Stimulated activated CD4-positive, alpha-beta T cell treated with anti-CD3 and anti-CD28 coated beads, Interleukin-15, amount 100 ng/mL, for 1 hour (primary cell): ENCODE results near the gene DDX54.
"Not testable (repeated sequence)": the region's sequence is repeated elsewhere in the genome, so short reads cannot be mapped to it uniquely, and the experiment has no call there.

Source experiments
- DNase-seq, 2 donors: peaks; one replicate each; pipeline ENCODE4 v3.0.0-alpha.2; 2020; ENCODE audit warnings: low read depth in 1 of 2, low spot score in 1 of 2

Gene DDX54

DNA sequence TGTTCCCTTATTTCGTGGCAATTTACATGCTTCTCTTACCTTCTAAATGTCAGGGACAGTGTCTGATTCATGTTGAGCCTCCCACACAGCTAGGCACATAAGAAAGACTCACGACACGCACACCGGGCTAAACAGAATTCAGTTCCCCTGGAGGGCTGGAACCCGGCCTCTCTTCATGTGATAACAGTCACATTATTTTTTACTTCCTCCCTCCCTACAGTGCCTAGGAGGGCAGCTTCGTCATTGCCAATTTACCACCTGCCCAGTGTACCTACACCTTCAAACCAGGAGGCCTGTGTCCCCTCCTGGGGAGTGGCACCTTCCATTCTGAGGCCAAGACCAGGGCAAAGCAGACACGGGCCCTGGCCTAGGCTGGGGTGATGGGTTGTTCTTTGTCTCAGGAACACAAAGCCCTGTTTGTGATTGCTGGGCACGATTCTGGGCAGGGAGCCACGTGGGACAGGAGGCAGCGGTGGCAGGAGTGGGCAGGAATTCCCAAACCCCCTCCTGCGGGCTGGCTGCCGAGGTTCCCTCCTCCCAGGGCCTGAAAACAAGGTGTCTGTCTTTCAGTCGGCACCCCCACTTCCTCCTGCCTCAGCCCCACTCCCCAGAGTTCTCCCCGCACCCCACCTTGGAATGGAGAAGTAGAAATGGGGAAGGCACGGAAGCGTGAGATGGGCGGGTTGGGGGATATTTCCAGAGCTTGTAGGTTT, 42.9 kb downstream of the DDX54 start:
- DNase-seq, result no peak

DNA sequence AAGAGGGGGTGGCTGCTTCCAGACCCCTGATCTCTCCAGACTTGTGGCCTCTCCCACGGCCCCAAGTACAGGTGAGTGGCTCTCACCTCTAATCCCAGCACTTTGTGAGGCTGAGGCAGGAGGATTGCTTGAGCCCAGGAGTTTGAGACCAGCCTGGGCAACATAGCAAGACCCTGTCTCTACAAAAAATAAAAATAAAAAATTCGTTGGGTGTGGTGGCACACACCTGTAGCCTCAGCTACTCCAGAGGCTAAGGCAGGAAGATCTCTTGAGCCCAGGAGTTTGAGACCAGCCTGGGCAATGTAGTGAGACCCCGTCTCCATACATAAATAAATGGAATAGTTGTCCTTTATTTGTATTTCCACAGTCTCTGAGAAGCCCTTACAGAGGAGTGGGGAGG, 43.6 kb downstream of the DDX54 start:
- not testable (repeated sequence) for DNase-seq

DNA sequence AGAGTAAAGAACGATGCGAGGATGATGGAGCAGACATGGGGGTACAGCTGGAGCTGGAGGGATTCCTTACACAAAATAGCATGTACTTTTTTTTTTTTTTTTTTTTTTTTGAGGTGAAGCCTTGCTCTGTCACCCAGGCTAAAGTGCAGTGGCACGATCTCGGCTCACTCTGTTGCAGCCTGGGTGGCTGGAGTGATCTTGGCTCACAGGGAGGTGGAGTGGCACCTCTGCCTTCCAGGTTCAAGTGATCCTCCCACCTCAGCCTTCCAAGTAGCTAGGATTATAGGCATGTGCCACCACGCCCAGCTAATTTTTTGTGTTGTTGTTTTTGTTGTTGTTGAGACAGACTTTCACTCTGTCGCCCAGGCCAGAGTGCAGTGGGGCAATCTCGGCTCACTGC, 44.6 kb downstream of the DDX54 start:
- no peak for DNase-seq

DNA sequence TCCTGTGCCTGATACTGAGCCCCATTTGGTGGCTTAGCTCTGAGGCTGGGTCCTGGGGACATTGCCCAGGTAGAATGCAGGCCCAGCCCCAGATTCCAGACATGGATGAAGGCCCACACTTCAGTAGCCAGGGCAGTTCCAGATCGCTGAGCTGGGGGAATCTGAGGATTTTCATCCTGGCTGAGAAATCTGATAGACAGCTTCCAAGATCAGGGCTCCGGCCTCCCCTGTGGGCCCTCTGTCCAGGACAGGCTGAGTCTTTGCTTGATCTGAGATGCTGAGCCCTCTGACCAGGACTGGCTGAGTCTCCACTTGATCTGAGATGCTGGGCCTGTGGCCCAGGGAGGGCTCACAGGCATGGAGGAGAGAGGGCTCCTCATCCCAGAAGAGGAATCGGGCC, 46.5 kb downstream of the DDX54 start:
- DNase-seq, result no peak

- no peak for DNase-seq
These were observed 47.2 kb downstream of the DDX54 start for GRCh38 chr12:113137861-113138783.

GRCh38 chr12:113136990-113137511, 48.2 kb downstream of the DDX54 start:
- DNase-seq, result no peak

DNA sequence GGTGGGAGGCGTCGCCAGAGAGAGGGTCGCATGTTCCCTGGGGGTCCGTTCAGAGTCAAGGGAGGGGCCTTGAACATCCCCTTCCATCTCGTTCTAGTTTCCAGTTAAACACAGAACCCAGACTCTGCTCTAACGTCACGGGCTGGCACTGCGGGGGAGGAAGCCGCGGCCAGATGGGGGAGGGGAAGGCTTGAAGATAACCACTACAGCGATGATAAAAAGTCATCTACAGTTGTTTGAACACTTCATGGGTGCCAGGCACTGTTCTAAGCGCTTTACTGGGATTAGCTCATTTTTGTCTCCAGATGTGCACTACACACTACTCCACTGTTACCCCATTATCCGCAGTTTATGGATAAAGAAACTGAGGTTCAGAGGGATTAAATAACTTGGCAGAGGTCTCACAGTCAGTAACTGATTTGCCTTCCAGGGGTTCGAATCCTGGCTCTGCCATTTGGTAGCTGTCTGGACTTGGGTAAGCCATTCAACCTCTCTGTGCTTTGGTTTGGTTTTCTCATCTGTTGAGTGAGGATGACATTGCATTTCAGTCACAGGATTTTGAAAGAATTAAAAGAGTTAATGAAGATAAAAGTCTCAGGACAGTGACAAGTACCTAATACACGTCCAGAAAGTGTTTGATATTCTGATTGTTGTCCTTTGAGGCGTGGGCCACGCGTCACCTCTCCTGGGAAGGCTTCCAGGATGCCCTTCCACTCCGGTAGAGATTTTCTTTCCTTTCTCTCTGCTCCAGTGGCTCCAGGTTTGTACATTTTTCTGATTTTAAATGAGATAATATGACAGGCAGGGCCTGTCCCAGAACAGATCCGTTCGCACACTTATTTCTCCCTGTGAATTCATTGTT, 48.9 kb downstream of the DDX54 start:
- DNase-seq, result peak in 1 of 2 donors; percentile 31

GRCh38 chr12:113135178-113136127, 49.8 kb downstream of the DDX54 start, which contains the start of gene RASAL1:
TSS of gene RASAL1 (minus strand) at chr12:113135761. CDS start at chr12:113135462, 299 bp downstream.
- DNase-seq, result peak; percentile 44 to 79

- DNase-seq, result no peak
These were observed 50.7 kb downstream of the DDX54 start for GRCh38 chr12:113134521-113134951.

- DNase-seq, result no peak
These were observed 51.2 kb downstream of the DDX54 start for GRCh38 chr12:113134071-113134470.

- no peak for DNase-seq
These were observed 51.6 kb downstream of the DDX54 start for GRCh38 chr12:113133666-113134065.

DNA sequence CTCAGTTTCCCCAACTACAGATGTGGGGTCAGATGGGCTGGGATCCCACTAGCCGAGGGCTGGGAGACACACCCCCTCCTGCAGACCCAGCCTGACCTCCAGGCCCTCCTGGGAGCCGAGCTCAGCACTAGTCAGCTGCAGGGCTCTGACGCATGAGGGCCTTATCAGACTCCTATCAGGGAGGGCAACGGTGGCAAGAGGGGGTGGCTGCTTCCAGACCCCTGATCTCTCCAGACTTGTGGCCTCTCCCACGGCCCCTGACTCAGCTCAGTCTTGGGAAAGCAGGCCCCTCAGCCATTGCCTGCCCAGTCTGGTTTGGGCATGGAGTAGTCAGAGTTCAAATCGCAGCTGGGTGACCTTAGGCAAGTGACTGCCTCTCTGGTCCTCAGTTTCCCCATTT, 52.2 kb downstream of the DDX54 start:
- DNase-seq, result no peak

DNA sequence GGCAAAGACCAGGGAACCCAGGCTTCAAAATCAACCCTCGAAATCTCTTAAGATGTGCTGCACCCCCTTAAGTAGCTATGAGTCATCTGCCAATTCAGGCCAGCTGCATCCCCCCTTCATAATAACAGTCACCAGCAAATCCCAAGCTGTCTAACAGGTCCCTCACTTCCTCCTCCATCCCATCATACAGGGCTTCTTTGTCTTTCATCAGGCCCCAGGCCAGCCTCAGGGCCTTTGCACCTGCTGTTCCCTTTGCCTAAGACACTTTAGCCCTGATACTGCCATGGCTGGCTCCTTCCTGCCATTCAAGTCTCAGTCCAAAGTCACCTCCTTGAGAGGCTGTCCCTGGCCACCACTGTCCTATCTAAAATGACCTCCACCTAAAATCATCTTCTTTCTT, 53.7 kb downstream of the DDX54 start:
- no peak for DNase-seq

DNA sequence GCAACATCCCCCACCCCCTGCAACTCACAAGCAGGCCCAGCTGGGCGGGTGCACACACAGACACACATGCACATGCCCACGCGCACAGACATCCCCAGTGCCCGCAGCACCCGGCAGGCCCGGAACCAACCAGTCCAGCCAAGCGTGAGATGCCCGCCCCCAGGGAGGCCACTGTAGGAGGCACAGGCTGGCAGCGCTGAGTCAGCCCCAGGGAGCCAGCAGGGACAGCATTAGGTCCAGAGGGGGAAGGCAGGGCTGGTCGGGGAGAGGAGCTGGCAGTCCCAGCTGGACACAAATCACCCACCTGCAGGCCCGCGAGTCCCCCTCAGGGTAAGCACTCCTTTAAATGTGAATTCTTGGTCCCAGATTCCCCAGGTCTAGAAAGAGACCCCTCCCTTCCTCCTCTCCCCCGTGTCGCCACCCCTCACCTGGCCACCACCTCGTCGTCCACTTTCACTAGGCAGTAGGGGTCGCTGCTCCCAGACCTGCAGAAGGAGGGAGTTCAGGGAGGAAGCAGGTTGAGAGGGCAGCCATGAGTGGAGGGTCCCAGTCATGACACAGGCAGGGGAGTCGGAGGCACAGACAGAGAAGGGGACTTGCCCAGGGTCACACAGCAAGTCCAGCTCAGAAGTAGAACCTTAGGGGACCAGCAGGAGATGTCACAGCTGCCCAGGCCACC, 54.7 kb downstream of the DDX54 start:
- no peak for DNase-seq

- no peak for DNase-seq
These were observed 55.4 kb downstream of the DDX54 start for GRCh38 chr12:113129664-113130456.

GRCh38 chr12:113128802-113129663, 56.2 kb downstream of the DDX54 start:
- no peak for DNase-seq

- no peak for DNase-seq
These were observed 57.5 kb downstream of the DDX54 start for GRCh38 chr12:113127791-113128199.
